ENCODE measurements around the gene AP3S2. TPM values are rescaled to one million over a fixed set of nuclear protein-coding genes. Genes with fewer than 3 reads are reported as not detected.
"Not testable (repeated sequence)": the region's sequence is repeated elsewhere in the genome, so short reads cannot be mapped to it uniquely, and the experiment has no call there.

Gene AP3S2
- total RNA-seq, 2 donors from 2014 or later, result 28.5 to 40.2 TPM

DNA sequence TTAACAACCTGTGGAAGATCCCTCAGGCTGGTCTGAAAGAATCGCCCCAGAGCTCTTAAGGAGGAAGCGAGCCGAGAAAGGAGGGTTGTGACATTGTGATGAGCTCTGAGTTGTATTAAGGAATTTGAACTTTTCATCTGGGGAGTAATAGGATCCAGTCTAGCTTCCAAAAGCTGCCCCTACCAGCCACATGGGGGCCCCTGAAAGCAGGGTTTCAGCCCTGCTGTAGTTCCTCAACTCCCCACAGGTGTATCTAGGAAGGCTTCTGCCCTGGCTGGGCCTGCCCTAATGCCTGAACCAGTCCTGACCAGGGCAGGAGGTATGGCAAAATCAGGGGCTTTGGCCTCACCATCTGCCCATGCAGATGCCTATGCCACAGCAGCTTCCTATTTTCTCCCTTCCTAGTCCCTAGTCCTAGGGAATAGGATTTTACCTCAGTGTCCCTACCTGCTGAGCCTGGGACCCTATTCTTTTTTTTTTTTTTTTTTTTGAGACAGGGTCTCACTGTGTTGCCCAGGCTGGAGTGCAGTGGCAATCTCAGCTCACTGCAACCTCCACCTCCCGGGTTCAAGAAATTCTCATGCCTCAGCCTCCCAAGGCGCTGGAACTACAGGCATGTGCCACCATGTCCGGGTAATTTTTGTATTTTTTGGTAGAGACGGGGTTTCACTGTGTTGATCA, 5.0 kb upstream of the AP3S2 start:
- Mint-ChIP-seq H3K9me3 (no peaks in the 10 kb centered on the region), H3K27me3 (ENCODE audit: low read depth) (no peaks in the 10 kb centered on the region), H3K27ac (no peak overlapping the region), H3K36me3 (ENCODE audit: insufficient read depth in 2 of 2) (no peaks in the 10 kb centered on the region), H3K4me1 (ENCODE audit: low read depth) (peaks cover 38% of the 10 kb centered on the region), H3K4me3 (no peak overlapping the region)
- peak in 1 of 2 donors; percentile 28 for ATAC-seq (replicated peaks in 1 of 2)
- peak; percentile 44 to 56 for DNase-seq

GRCh38 chr15:89898146-89898545, 4.4 kb upstream of the AP3S2 start:
- Mint-ChIP-seq H3K4me3 (no peak overlapping the region), H3K36me3 (ENCODE audit: insufficient read depth in 2 of 2) (no peaks in the 10 kb centered on the region), H3K4me1 (ENCODE audit: low read depth) (peaks cover 43% of the 10 kb centered on the region), H3K27ac (no peak overlapping the region), H3K9me3 (no peaks in the 10 kb centered on the region), H3K27me3 (ENCODE audit: low read depth) (no peaks in the 10 kb centered on the region)
- DNase-seq, result no peak
- ATAC-seq (replicated peaks in 1 of 2), result no peak

GRCh38 chr15:89893027-89893426, 767 bp downstream of the AP3S2 start:
- Mint-ChIP-seq H3K9me3 (no peaks in the 10 kb centered on the region), H3K27me3 (ENCODE audit: low read depth) (no peaks in the 10 kb centered on the region), H3K36me3 (ENCODE audit: insufficient read depth in 2 of 2) (peaks cover 2 to 3% of the 10 kb centered on the region in 2 donors), H3K27ac (peak overlapping the region; percentile 97), H3K4me3 (peak overlapping the region; percentile 92 to 99), H3K4me1 (ENCODE audit: low read depth) (peaks cover 66% of the 10 kb centered on the region)
- ATAC-seq (replicated peaks in 1 of 2) (no peak), DNase-seq (no peak)

GRCh38 chr15:89888214-89888804, 5.5 kb downstream of the AP3S2 start:
- H3K4me1 Mint-ChIP-seq (ENCODE audit: low read depth), result peaks cover 30% of the 10 kb centered on the region
- no peak overlapping the region for H3K4me3 Mint-ChIP-seq
- ATAC-seq (replicated peaks in 1 of 2) (no peak), DNase-seq (no peak)
- peaks cover 2 to 9% of the 10 kb centered on the region in 2 donors for H3K36me3 Mint-ChIP-seq (ENCODE audit: insufficient read depth in 2 of 2)
- peak overlapping the region; percentile 82 for H3K27ac Mint-ChIP-seq
- H3K9me3 Mint-ChIP-seq, result no peaks in the 10 kb centered on the region
- H3K27me3 Mint-ChIP-seq (ENCODE audit: low read depth), result no peaks in the 10 kb centered on the region

DNA sequence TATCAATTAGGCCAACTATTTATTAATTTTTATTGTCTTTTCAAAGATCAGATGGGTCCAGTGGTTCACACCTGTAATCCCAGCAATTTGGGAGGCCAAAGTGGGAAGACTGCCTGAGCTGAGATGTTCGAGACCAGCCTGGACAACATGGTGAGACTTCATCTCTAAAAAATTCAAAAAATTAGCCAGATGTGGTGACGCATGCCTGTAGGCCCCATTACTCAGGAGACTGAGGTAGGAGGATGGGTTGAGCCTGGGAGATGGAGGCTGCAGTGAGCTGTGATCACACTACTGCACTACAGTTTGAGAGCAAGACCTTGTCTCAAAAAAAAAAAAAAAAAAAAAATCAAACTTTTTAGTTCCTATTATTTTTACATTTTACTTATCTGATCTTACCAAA, 8.2 kb downstream of the AP3S2 start:
- H3K9me3 Mint-ChIP-seq, result no peaks in the 10 kb centered on the region
- no peaks in the 10 kb centered on the region for H3K27me3 Mint-ChIP-seq (ENCODE audit: low read depth)
- H3K36me3 Mint-ChIP-seq (ENCODE audit: insufficient read depth in 2 of 2), result peaks cover 2 to 11% of the 10 kb centered on the region in 2 donors
- ATAC-seq (replicated peaks in 1 of 2) (no peak), DNase-seq (no peak)
- peak overlapping the region; percentile 33 for H3K27ac Mint-ChIP-seq
- H3K4me1 Mint-ChIP-seq (ENCODE audit: low read depth), result peaks cover 7% of the 10 kb centered on the region
- H3K4me3 Mint-ChIP-seq, result no peak overlapping the region

GRCh38 chr15:89885179-89885578, 8.6 kb downstream of the AP3S2 start:
- H3K27ac Mint-ChIP-seq, result peak overlapping the region; percentile 33
- not testable (repeated sequence) for H3K4me1 Mint-ChIP-seq (ENCODE audit: low read depth); H3K4me3 Mint-ChIP-seq; DNase-seq; H3K27me3 Mint-ChIP-seq (ENCODE audit: low read depth); ATAC-seq (replicated peaks in 1 of 2); H3K9me3 Mint-ChIP-seq
- peaks cover 2 to 11% of the 10 kb centered on the region in 2 donors for H3K36me3 Mint-ChIP-seq (ENCODE audit: insufficient read depth in 2 of 2)

- no peaks in the 10 kb centered on the region for H3K4me1 Mint-ChIP-seq (ENCODE audit: low read depth)
- no peak for ATAC-seq (replicated peaks in 1 of 2)
- H3K36me3 Mint-ChIP-seq (ENCODE audit: insufficient read depth in 2 of 2), result peaks cover 2 to 11% of the 10 kb centered on the region in 2 donors
- H3K27me3 Mint-ChIP-seq (ENCODE audit: low read depth), result no peaks in the 10 kb centered on the region
- H3K27ac Mint-ChIP-seq, result no peak overlapping the region
- H3K4me3 Mint-ChIP-seq, result no peak overlapping the region
- no peak for DNase-seq
- H3K9me3 Mint-ChIP-seq, result no peaks in the 10 kb centered on the region
Observed at GRCh38 chr15:89883518-89883917, 10.3 kb downstream of the AP3S2 start.

DNA sequence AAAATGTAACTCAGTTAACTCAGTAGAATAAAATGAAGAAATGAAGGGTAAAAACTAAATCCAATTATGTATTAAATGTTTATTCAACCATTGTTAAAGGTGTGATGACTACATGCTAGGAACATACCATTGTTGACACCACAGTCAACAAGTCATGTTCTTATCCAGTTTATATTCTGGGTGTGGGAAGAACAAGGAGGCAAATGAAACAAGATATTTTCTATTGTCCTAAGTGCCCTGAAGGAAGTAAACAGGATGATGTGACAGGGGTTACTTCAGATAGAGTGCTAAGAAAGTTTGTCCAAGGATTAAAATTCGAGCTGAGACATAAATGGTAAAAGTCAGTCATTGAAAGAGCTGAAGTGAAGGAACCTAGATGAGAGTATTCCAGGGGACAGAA, 13.1 kb downstream of the AP3S2 start:
- no peak for ATAC-seq (replicated peaks in 1 of 2)
- no peak for DNase-seq
- Mint-ChIP-seq H3K4me1 (ENCODE audit: low read depth) (no peaks in the 10 kb centered on the region), H3K36me3 (ENCODE audit: insufficient read depth in 2 of 2) (peaks cover 0 to 14% of the 10 kb centered on the region in 2 donors), H3K4me3 (no peak overlapping the region), H3K27me3 (ENCODE audit: low read depth) (no peaks in the 10 kb centered on the region), H3K27ac (no peak overlapping the region), H3K9me3 (no peaks in the 10 kb centered on the region)

GRCh38 chr15:89878323-89878722, 15.5 kb downstream of the AP3S2 start:
- H3K27ac Mint-ChIP-seq, result no peak overlapping the region
- H3K27me3 Mint-ChIP-seq (ENCODE audit: low read depth), result no peaks in the 10 kb centered on the region
- H3K36me3 Mint-ChIP-seq (ENCODE audit: insufficient read depth in 2 of 2), result peaks cover 0 to 11% of the 10 kb centered on the region in 2 donors
- H3K9me3 Mint-ChIP-seq, result no peaks in the 10 kb centered on the region
- H3K4me3 Mint-ChIP-seq, result no peak overlapping the region
- H3K4me1 Mint-ChIP-seq (ENCODE audit: low read depth), result no peaks in the 10 kb centered on the region
- DNase-seq (no peak), ATAC-seq (replicated peaks in 1 of 2) (no peak)

DNA sequence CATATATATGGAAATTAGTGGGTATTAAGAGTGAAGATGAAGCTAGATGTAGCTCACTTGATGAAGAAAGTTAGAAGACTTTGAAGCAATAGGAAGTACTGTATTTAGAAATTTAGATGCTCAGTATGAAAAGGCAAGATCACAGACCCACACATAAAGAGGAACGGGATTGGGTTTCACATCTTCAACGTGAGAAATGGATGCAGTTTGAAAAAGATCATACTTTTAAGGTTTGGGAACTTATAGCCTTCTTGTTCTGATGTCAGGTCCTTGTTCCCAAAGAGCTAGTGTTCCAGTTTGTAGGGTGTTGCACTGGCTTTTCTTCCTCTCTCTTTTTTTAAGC, 16.7 kb downstream of the AP3S2 start:
- H3K4me3 Mint-ChIP-seq, result no peak overlapping the region
- no peak overlapping the region for H3K27ac Mint-ChIP-seq

DNA sequence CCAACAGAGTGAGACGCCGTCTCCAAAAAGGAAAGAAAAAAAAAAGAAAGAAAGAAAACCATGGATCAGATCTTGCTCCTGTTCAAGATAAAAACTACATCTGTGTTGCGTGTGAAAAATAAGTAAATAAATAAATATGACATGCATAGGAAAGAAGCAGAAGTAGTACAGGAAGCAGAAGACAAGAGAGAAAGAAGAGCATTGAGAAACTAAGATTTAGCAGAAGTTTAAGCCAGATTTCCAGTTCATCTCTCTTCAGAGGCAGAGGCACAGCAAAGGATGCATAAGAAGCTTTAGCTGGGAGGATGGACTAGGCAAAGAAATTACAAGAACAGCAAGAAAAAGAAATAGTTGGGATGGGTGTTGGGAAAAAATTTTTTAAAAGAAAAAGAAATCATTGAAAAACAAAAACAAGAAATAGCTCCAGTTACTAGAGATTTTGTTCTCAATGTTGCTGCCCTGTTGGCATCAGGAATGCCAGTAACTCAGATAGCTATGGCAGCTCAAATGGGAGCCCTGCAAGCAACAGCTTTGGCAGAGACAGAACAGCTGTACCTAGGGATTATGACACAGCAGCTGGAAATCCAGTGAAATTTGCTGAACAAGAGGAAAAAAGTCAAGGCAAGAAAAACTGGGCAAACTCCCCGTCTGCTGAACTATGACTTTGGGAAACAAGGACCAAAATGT, 17.3 kb downstream of the AP3S2 start:
- no peaks in the 10 kb centered on the region for H3K4me1 Mint-ChIP-seq (ENCODE audit: low read depth)
- H3K36me3 Mint-ChIP-seq (ENCODE audit: insufficient read depth in 2 of 2), result peaks cover 0 to 9% of the 10 kb centered on the region in 2 donors
- H3K27me3 Mint-ChIP-seq (ENCODE audit: low read depth), result no peaks in the 10 kb centered on the region
- peak overlapping the region; percentile 8 for H3K27ac Mint-ChIP-seq
- no peaks in the 10 kb centered on the region for H3K9me3 Mint-ChIP-seq
- ATAC-seq (replicated peaks in 1 of 2) (no peak), DNase-seq (no peak)
- H3K4me3 Mint-ChIP-seq, result no peak overlapping the region

More for the DNA sequence above, 16.7 kb downstream of the AP3S2 start:
- peaks cover 0 to 9% of the 10 kb centered on the region in 2 donors for H3K36me3 Mint-ChIP-seq (ENCODE audit: insufficient read depth in 2 of 2)
- DNase-seq (no peak), ATAC-seq (replicated peaks in 1 of 2) (no peak)
- no peaks in the 10 kb centered on the region for H3K4me1 Mint-ChIP-seq (ENCODE audit: low read depth)
- H3K9me3 Mint-ChIP-seq, result no peaks in the 10 kb centered on the region
- no peaks in the 10 kb centered on the region for H3K27me3 Mint-ChIP-seq (ENCODE audit: low read depth)

GRCh38 chr15:89875741-89876140, 18.1 kb downstream of the AP3S2 start:
- no peaks in the 10 kb centered on the region for H3K27me3 Mint-ChIP-seq (ENCODE audit: low read depth)
- H3K4me1 Mint-ChIP-seq (ENCODE audit: low read depth), result no peaks in the 10 kb centered on the region
- DNase-seq (no peak), ATAC-seq (replicated peaks in 1 of 2) (no peak)
- no peak overlapping the region for H3K4me3 Mint-ChIP-seq
- peaks cover 0 to 9% of the 10 kb centered on the region in 2 donors for H3K36me3 Mint-ChIP-seq (ENCODE audit: insufficient read depth in 2 of 2)
- H3K27ac Mint-ChIP-seq, result no peak overlapping the region
- no peaks in the 10 kb centered on the region for H3K9me3 Mint-ChIP-seq

DNA sequence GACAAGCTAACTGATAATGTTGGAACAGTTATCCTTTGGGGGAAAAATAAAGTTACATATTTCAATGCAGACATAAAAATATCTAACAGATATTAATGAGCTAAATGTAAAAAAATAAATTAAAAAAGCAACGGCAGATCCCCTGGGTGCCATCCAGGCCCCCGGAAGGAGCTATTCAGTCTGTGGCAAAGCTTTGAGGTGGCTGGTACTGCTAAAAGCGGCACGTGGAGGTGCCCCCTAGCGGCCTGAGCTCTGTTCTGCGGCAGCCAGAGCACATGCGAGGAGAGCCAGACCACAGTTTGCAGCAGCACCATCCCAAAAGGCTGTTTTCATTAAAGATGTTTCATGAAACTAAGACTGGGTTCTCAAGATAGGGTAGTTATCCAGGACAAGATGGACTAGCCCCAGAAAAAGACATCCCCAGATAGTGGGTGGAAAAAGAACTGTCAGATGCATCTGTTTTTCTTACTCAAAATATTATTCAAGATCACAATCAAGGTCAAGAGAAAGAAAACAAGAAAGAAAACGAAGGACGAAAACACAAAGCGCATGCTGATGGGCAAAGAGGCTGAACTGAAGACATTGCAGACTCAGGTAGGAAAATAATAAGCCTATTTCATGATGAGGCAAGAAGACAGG, 18.7 kb downstream of the AP3S2 start:
- H3K27me3 Mint-ChIP-seq (ENCODE audit: low read depth), result no peaks in the 10 kb centered on the region

More for the DNA sequence above, 18.7 kb downstream of the AP3S2 start:
- H3K27ac Mint-ChIP-seq, result no peak overlapping the region
- H3K4me3 Mint-ChIP-seq, result no peak overlapping the region
- peak; percentile 83 to 85 for DNase-seq
- no peaks in the 10 kb centered on the region for H3K4me1 Mint-ChIP-seq (ENCODE audit: low read depth)
- peaks cover 0 to 9% of the 10 kb centered on the region in 2 donors for H3K36me3 Mint-ChIP-seq (ENCODE audit: insufficient read depth in 2 of 2)
- ATAC-seq (replicated peaks in 1 of 2), result peak; percentile 95 to 98
- no peaks in the 10 kb centered on the region for H3K9me3 Mint-ChIP-seq

Data from activated T-cell treated with anti-CD3 and anti-CD28 coated beads, Interleukin-2, amount 50 U/mL, for 72 hours (primary cell).